HepG2 (cell line): Measurements from ENCODE around the gene ACTR3. TPM values are rescaled to one million over a fixed set of nuclear protein-coding genes. Genes with fewer than 3 reads are reported as not detected.

Experiments used
- ATAC-seq: fragments of 200-7000 bp; cut with Tn5 transposase; 3 replicates; pipeline ENCODE4 v1.9.1; 2020; ENCODE audit warnings: mild to moderate bottlenecking, moderate library complexity
- BruUV-seq: library from RNA; stranded (reverse); fragments of 400-500 nt; replicated peaks from 2 replicates; lab custom pipeline; 2021; lab: Mats Ljungman, UMichigan
- CTCF ChIA-PET: fragments of 300-600 bp; formaldehyde crosslinking; extraction: SDS; loops from one replicate; lab custom pipeline; 2021; ENCODE audit warnings: low total read pairs, inconsistent platforms, low intra/inter-chr PET ratio; lab: Yijun Ruan, JAX
- POLR2A ChIA-PET: fragments of 350-600 bp; sonication (Branson Sonifier 250); formaldehyde crosslinking; loops from one replicate; lab custom pipeline; 2020; ENCODE audit warnings: antibody characterized with exemption, inconsistent platforms; lab: Yijun Ruan, JAX
- DNase-seq: peaks from one replicate; pipeline ENCODE4 v3.0.0-alpha.2; 2015; ENCODE audit warnings: low spot score
- FAIRE-seq: peaks from 3 replicates; lab custom pipeline; 2011; peaks lifted over from hg19 to GRCh38; lab: Jason Lieb, UNC
- H2AFZ ChIP-seq: one replicate; pipeline ENCODE4 v1.6.1; 2011; ENCODE audit warnings: low read length, inconsistent platforms
- H3K27ac ChIP-seq: fragments of 300-600 bp; 3 replicates; pipeline ENCODE4 v1.8.0; 2011; ENCODE audit warnings: mixed run types, mild to moderate bottlenecking, mixed read lengths, low read length, inconsistent platforms; ENCODE audit not compliant: insufficient read depth; ENCODE audit errors: extremely low read length
- H3K27me3 ChIP-seq, 2 experiments: fragments of 200-600 bp in 1 of 2; 2 replicates in 1 of 2; 3 replicates in 1 of 2; pipeline versions ENCODE4 v1.6.0 to v1.8.0; 2011; ENCODE audit warnings: low read length in 2 of 2, mild to moderate bottlenecking in 2 of 2, moderate library complexity in 2 of 2, inconsistent platforms in 1 of 2; ENCODE audit not compliant: insufficient read depth in 2 of 2, control insufficient read depth in 1 of 2
- H3K36me3 ChIP-seq, 2 experiments: fragments of 200-600 bp in 1 of 2; replicated peaks in 1 of 2; 2 replicates in 1 of 2; 3 replicates in 1 of 2; pipeline versions ENCODE4 v1.5.1 to v1.8.0; 2011; ENCODE audit warnings: low read length in 2 of 2, inconsistent platforms in 1 of 2; ENCODE audit not compliant: insufficient read depth in 2 of 2, control insufficient read depth in 1 of 2
- H3K4me1 ChIP-seq: 2 replicates; pipeline ENCODE4 v1.5.1; 2012; ENCODE audit warnings: low read length, inconsistent platforms; ENCODE audit not compliant: insufficient read depth
- H3K4me2 ChIP-seq: 2 replicates; pipeline ENCODE4 v1.6.0; 2011; ENCODE audit warnings: low read depth, low read length, inconsistent platforms
- H3K4me3 ChIP-seq, 3 experiments: fragments of 200-600 bp in 1 of 3; sonication (generic), shearing (Covaris generic) in 1 of 3; replicated peaks in 1 of 3; 2 replicates each; pipeline ENCODE4 v1.5.1; 2011 to 2016; ENCODE audit warnings: low read length in 3 of 3, inconsistent platforms in 2 of 3, low read depth in 2 of 3, mild to moderate bottlenecking in 2 of 3, control low read depth in 1 of 3, mixed read lengths in 1 of 3; ENCODE audit not compliant: insufficient read depth in 1 of 3
- H3K79me2 ChIP-seq: one replicate; pipeline ENCODE4 v1.6.1; 2011; ENCODE audit warnings: low read length, inconsistent platforms; ENCODE audit not compliant: insufficient read depth
- H3K9ac ChIP-seq: 2 replicates; pipeline ENCODE4 v1.6.0; 2011; ENCODE audit warnings: mild to moderate bottlenecking, low read depth, low read length, inconsistent platforms; ENCODE audit not compliant: insufficient read depth
- H3K9me3 ChIP-seq: 2 replicates; pipeline ENCODE4 v1.5.1; 2012; ENCODE audit warnings: mild to moderate bottlenecking, low read length
- H4K20me1 ChIP-seq: 2 replicates; pipeline ENCODE4 v1.6.0; 2011; ENCODE audit warnings: inconsistent platforms, mild to moderate bottlenecking, low read length, moderate library complexity; ENCODE audit not compliant: insufficient read depth
- ARNT2 ChIP-seq: sonication (generic); formaldehyde crosslinking; IDR thresholded peaks from 2 replicates; pipeline ENCODE4 v1.8.0; 2022; ENCODE audit warnings: mild to moderate bottlenecking, low read depth, missing genetic modification reagents, moderate library complexity
- BRCA1 ChIP-seq: sonication (generic); formaldehyde crosslinking; IDR thresholded peaks from 2 replicates; pipeline ENCODE4 v1.4.0; 2020; ENCODE audit warnings: missing genetic modification reagents
- CENPT ChIP-seq: sonication (generic); formaldehyde crosslinking; IDR thresholded peaks from 2 replicates; pipeline ENCODE4 v1.8.0; 2022; ENCODE audit warnings: low read depth, mild to moderate bottlenecking, moderate library complexity, missing genetic modification reagents
- CREBL2 ChIP-seq: sonication (generic); formaldehyde crosslinking; IDR thresholded peaks from 2 replicates; pipeline ENCODE4 v1.8.1; 2023; ENCODE audit warnings: missing genetic modification reagents, mild to moderate bottlenecking, borderline replicate concordance
- EED ChIP-seq: sonication (generic); formaldehyde crosslinking; IDR thresholded peaks from 2 replicates; pipeline ENCODE4 v1.5.0; 2020; ENCODE audit warnings: mild to moderate bottlenecking, missing genetic modification reagents
- FOXC1 ChIP-seq: sonication (generic); formaldehyde crosslinking; IDR thresholded peaks from 2 replicates; pipeline ENCODE4 v1.8.0; 2022; ENCODE audit warnings: mild to moderate bottlenecking, missing genetic modification reagents, borderline replicate concordance
- GATA4 ChIP-seq: sonication (generic); IDR thresholded peaks from 2 replicates; pipeline ENCODE4 v1.6.1; 2016; ENCODE audit warnings: antibody characterized with exemption, low read depth, borderline replicate concordance
- KDM5A ChIP-seq: fragments of 200-600 bp; sonication (generic); IDR thresholded peaks from 2 replicates; pipeline ENCODE4 v1.7.0; 2018; ENCODE audit warnings: antibody characterized with exemption, mild to moderate bottlenecking, low read length, borderline replicate concordance
- REL ChIP-seq: sonication (generic); formaldehyde crosslinking; conservative IDR thresholded peaks from 2 replicates; pipeline ENCODE4 v1.8.0; 2022; ENCODE audit warnings: mild to moderate bottlenecking, missing genetic modification reagents, moderate library complexity
- SNAPC5 ChIP-seq: sonication (generic); formaldehyde crosslinking; IDR thresholded peaks from 2 replicates; pipeline ENCODE4 v1.8.1; 2023; ENCODE audit warnings: mild to moderate bottlenecking, missing genetic modification reagents, borderline replicate concordance
- TBL1XR1 ChIP-seq: fragments of 150-350 bp; IDR thresholded peaks from 2 replicates; pipeline ENCODE4 v1.6.1; 2014; ENCODE audit warnings: borderline replicate concordance, low read length; ENCODE audit not compliant: partially characterized antibody
- ZFP62 ChIP-seq: sonication (generic); formaldehyde crosslinking; IDR thresholded peaks from 2 replicates; pipeline ENCODE4 v1.4.0; 2020; ENCODE audit warnings: missing genetic modification reagents
- ZNF343 ChIP-seq: sonication (generic); formaldehyde crosslinking; IDR thresholded peaks from 2 replicates; pipeline ENCODE4 v1.4.0; 2020; ENCODE audit warnings: mild to moderate bottlenecking, missing genetic modification reagents
- ZNF383 ChIP-seq: sonication (generic); formaldehyde crosslinking; IDR thresholded peaks from 2 replicates; pipeline ENCODE4 v1.4.0; 2020; ENCODE audit warnings: missing genetic modification reagents, mild to moderate bottlenecking, borderline replicate concordance
- ZNF484 ChIP-seq: sonication (generic); formaldehyde crosslinking; IDR thresholded peaks from 2 replicates; pipeline ENCODE4 v1.5.1; 2020; ENCODE audit warnings: mild to moderate bottlenecking, low read depth, missing genetic modification reagents, borderline replicate concordance
- ZNF513 ChIP-seq: sonication (generic); formaldehyde crosslinking; conservative IDR thresholded peaks from 2 replicates; pipeline ENCODE4 v1.5.0; 2020; ENCODE audit warnings: missing genetic modification reagents
- ZNF564 ChIP-seq: sonication (generic); formaldehyde crosslinking; IDR thresholded peaks from 2 replicates; pipeline ENCODE4 v1.8.1; 2023; ENCODE audit warnings: mild to moderate bottlenecking, missing genetic modification reagents
- ZNF570 ChIP-seq: sonication (generic); formaldehyde crosslinking; IDR thresholded peaks from 2 replicates; pipeline ENCODE4 v1.4.0; 2020; ENCODE audit warnings: mild to moderate bottlenecking, missing genetic modification reagents, borderline replicate concordance
- WGBS: methylation state at CpG from one replicate; pipeline ENCODE4 v1.1.6; 2017; ENCODE audit warnings: low lambda C conversion rate; 5-methylcytosine and 5-hydroxymethylcytosine counted together
- in situ Hi-C: cut with HindIII; loops from 2 replicates; pipeline ENCODE4 v1.10.0; 2017; ENCODE audit warnings: low pct_unique_long_range_greater_than_20kb; ENCODE audit not compliant: extremely low pct_ligation_motif_present
- intact Hi-C: fragments of 100-400 bp; cut with micrococcal nuclease; formaldehyde crosslinking; loops from one replicate; pipeline ENCODE4 v1.10.0; 2022; ENCODE audit not compliant: unreplicated experiment
- polyA plus RNA-seq, 8 experiments: library from polyadenylated mRNA; depleted of rRNA in 3 of 8; stranded (reverse) in 7 of 8; unstranded in 1 of 8; fragments of >200 nt; fragmentation: Illumina TruSeq in 4 of 8; extraction: Trizol in 4 of 8; gene quantifications; 2 replicates each; pipeline versions ENCODE4 v1.2.1 to v1.2.3, GENCODE V29; 2011 to 2016; ENCODE audit warnings: low read depth in 4 of 8, missing spikeins in 1 of 8, mixed read lengths in 1 of 8; ENCODE audit not compliant: insufficient read depth in 1 of 8
- total RNA-seq, 5 experiments: library from RNA; depleted of rRNA; stranded (reverse); fragments of >200 nt; fragmentation: Illumina TruSeq; extraction: Trizol; gene quantifications; 2 replicates each; pipeline ENCODE4 v1.2.3, GENCODE V29; 2016; ENCODE audit warnings: low read depth in 1 of 5
- TF ChIP-seq, protein P1 (sequence below): sonication (generic); formaldehyde crosslinking; IDR thresholded peaks from 2 replicates; pipeline ENCODE4 v1.5.0; 2020; ENCODE audit warnings: missing genetic modification reagents

The ACTR3 gene
- total and polyA plus RNA-seq, 2 of the 13 experiments (the other 11 are each of a cell fraction or from before 2014, with no cell fraction given) = 123 to 225 TPM

- in situ Hi-C loops (no loop called here), intact Hi-C loops (no loop called here)
- no peak for TF ChIP-seq BRCA1 (CRISPR knock-in tag)
- TF ChIP-seq GATA4 = no peak
- no peak for TF ChIP-seq FOXC1 (CRISPR knock-in tag)
- TF ChIP-seq ARNT2 (CRISPR knock-in tag) = no peak
- TF ChIP-seq ZFP62 (CRISPR knock-in tag) = no peak
- no peak for TF ChIP-seq ZNF570
- TF ChIP-seq CREBL2 (CRISPR knock-in tag) = no peak
- TF ChIP-seq TBL1XR1 = no peak
- TF ChIP-seq ZNF513 (CRISPR knock-in tag) = no peak
- TF ChIP-seq SNAPC5 = no peak
- no peak for TF ChIP-seq EED (CRISPR knock-in tag)
- no peak for TF ChIP-seq KDM5A
- TF ChIP-seq REL (CRISPR knock-in tag) = no peak
- TF ChIP-seq ZNF564 (CRISPR knock-in tag) = no peak
- TF ChIP-seq ZNF343 (CRISPR knock-in tag) = no peak
- no peak for TF ChIP-seq ZNF484 (CRISPR knock-in tag)
- TF ChIP-seq ZNF383 (CRISPR knock-in tag) = no peak
- TF ChIP-seq, protein P1, sequence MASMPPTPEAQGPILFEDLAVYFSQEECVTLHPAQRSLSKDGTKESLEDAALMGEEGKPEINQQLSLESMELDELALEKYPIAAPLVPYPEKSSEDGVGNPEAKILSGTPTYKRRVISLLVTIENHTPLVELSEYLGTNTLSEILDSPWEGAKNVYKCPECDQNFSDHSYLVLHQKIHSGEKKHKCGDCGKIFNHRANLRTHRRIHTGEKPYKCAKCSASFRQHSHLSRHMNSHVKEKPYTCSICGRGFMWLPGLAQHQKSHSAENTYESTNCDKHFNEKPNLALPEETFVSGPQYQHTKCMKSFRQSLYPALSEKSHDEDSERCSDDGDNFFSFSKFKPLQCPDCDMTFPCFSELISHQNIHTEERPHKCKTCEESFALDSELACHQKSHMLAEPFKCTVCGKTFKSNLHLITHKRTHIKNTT = no peak
- no peak for TF ChIP-seq CENPT (CRISPR knock-in tag)
- CTCF ChIA-PET = no interaction called here
- Histone ChIP-seq H3K27ac (no peak overlapping the region), H3K4me2 (no peak overlapping the region), H4K20me1 (0 out of 2 replicates have a peak, but pooled peaks cover 2% of the 10 kb centered on the region), H3K9ac (no peak overlapping the region), H3K79me2 (peaks cover 26% of the 10 kb centered on the region), H3K4me3 (no peak overlapping the region), H3K4me1 (no peaks in the 10 kb centered on the region), H3K9me3 (no peaks in the 10 kb centered on the region), H3K36me3 (peaks cover 22 to 59% of the 10 kb centered on the region in 2 experiments), H2AFZ (no peak overlapping the region), H3K27me3 (no peaks in the 10 kb centered on the region)
- no TSS peak for BruUV-seq
- WGBS = 90% methylated on average over 3 of the region's 3 CpGs
- POLR2A ChIA-PET = no interaction called here
- DNase-seq (no peak), ATAC-seq (no peak), FAIRE-seq (no peak)
Measured at GRCh38 chr2:113922784-113923183, 32.9 kb downstream of the ACTR3 start.
